Parathyroid adenoma (tissue), 2 donors: ENCODE measurements around the gene GPC6.

ENCODE experiments used
- H2AFZ ChIP-seq: fragments of 300-600 bp; sonication (generic); one replicate; pipeline ENCODE4 v1.7.0; 2017; ENCODE audit warnings: antibody characterized with exemption, mild to moderate bottlenecking
- H3K27ac ChIP-seq: fragments of 300-600 bp; sonication (generic); one replicate; pipeline ENCODE4 v1.7.0; 2017
- H3K27me3 ChIP-seq: fragments of 300-600 bp; sonication (generic); one replicate; pipeline ENCODE4 v1.7.0; 2017; ENCODE audit warnings: low read length; ENCODE audit not compliant: control insufficient read depth, insufficient read depth
- H3K36me3 ChIP-seq: fragments of 300-600 bp; sonication (generic); one replicate; pipeline ENCODE4 v1.7.0; 2017; ENCODE audit warnings: low read length; ENCODE audit not compliant: control insufficient read depth, insufficient read depth
- H3K4me1 ChIP-seq: fragments of 300-600 bp; sonication (generic); one replicate; pipeline ENCODE4 v1.7.0; 2017; ENCODE audit warnings: control low read depth
- H3K4me2 ChIP-seq: fragments of 300-600 bp; sonication (generic); one replicate; pipeline ENCODE4 v1.7.0; 2017; ENCODE audit warnings: low read length
- H3K4me3 ChIP-seq: fragments of 300-600 bp; sonication (generic); one replicate; pipeline ENCODE4 v1.7.0; 2017; ENCODE audit warnings: low read depth, low read length
- H3K79me2 ChIP-seq: fragments of 300-600 bp; sonication (generic); one replicate; pipeline ENCODE4 v1.7.0; 2017; ENCODE audit warnings: control low read depth
- H3K9ac ChIP-seq: fragments of 300-600 bp; sonication (generic); one replicate; pipeline ENCODE4 v1.7.0; 2017; ENCODE audit warnings: mild to moderate bottlenecking
- H3K9me3 ChIP-seq: fragments of 300-600 bp; sonication (generic); one replicate; pipeline ENCODE4 v1.7.0; 2017; ENCODE audit warnings: low read length; ENCODE audit not compliant: control insufficient read depth
- CTCF ChIP-seq: fragments of 300-600 bp; sonication (generic); IDR thresholded peaks from one replicate; pipeline ENCODE4 v1.7.0; 2017; ENCODE audit warnings: antibody characterized with exemption, mild to moderate bottlenecking
- donor health status: primary hyperparathyroidism.

GPC6 gene

GRCh38 chr13:93325303-93326233 lies 99.0 kb downstream of the GPC6 start:
- Histone ChIP-seq H3K27me3 (no peaks in the 10 kb centered on the region), H3K4me3 (no peak overlapping the region), H3K79me2 (no peaks in the 10 kb centered on the region), H3K4me2 (no peak overlapping the region), H3K27ac (no peak overlapping the region), H3K36me3 (no peaks in the 10 kb centered on the region), H3K4me1 (no peaks in the 10 kb centered on the region), H3K9ac (no peak overlapping the region), H2AFZ (no peak overlapping the region), H3K9me3 (no peaks in the 10 kb centered on the region)
- no peak for TF ChIP-seq CTCF

GRCh38 chr13:93326234-93326811 lies 99.7 kb downstream of the GPC6 start:
- no peak overlapping the region for H3K4me2 ChIP-seq

GRCh38 chr13:93328943-93329342 lies 102.3 kb downstream of the GPC6 start:
- H3K9ac ChIP-seq, result no peak overlapping the region
- H3K4me3 ChIP-seq, result no peak overlapping the region
- H3K27ac ChIP-seq, result no peak overlapping the region
- no peaks in the 10 kb centered on the region for H3K9me3 ChIP-seq
- H3K4me2 ChIP-seq, result no peak overlapping the region
- no peaks in the 10 kb centered on the region for H3K36me3 ChIP-seq
- no peaks in the 10 kb centered on the region for H3K4me1 ChIP-seq
- H2AFZ ChIP-seq, result no peak overlapping the region
- no peak for TF ChIP-seq CTCF
- no peaks in the 10 kb centered on the region for H3K79me2 ChIP-seq
- no peaks in the 10 kb centered on the region for H3K27me3 ChIP-seq

More at GRCh38 chr13:93326234-93326811, 99.7 kb downstream of the GPC6 start:
- no peaks in the 10 kb centered on the region for H3K9me3 ChIP-seq
- no peaks in the 10 kb centered on the region for H3K4me1 ChIP-seq
- no peak for TF ChIP-seq CTCF
- H3K4me3 ChIP-seq, result no peak overlapping the region
- no peaks in the 10 kb centered on the region for H3K27me3 ChIP-seq
- no peaks in the 10 kb centered on the region for H3K36me3 ChIP-seq
- no peak overlapping the region for H2AFZ ChIP-seq
- H3K79me2 ChIP-seq, result no peaks in the 10 kb centered on the region
- no peak overlapping the region for H3K27ac ChIP-seq
- no peak overlapping the region for H3K9ac ChIP-seq

- no peak overlapping the region for H3K4me3 ChIP-seq
- no peaks in the 10 kb centered on the region for H3K36me3 ChIP-seq
- TF ChIP-seq CTCF, result no peak
- H3K79me2 ChIP-seq, result no peaks in the 10 kb centered on the region
- no peaks in the 10 kb centered on the region for H3K4me1 ChIP-seq
- H3K27ac ChIP-seq, result no peak overlapping the region
- no peak overlapping the region for H3K9ac ChIP-seq
- no peaks in the 10 kb centered on the region for H3K9me3 ChIP-seq
- H3K27me3 ChIP-seq, result no peaks in the 10 kb centered on the region
- H2AFZ ChIP-seq, result no peak overlapping the region
- H3K4me2 ChIP-seq, result no peak overlapping the region
Observed at GRCh38 chr13:93336728-93337127, 110.1 kb downstream of the GPC6 start.
